HG03196 (cell line): Measurements from ENCODE around the gene ZAP70.
"Not testable (repeated sequence)": the region's sequence is repeated elsewhere in the genome, so short reads cannot be mapped to it uniquely, and the experiment has no call there.

Experiments
- ATAC-seq: cut with Tn5 transposase; IDR thresholded peaks from one replicate; pipeline ENCODE4 v1.9.1; 2021; ENCODE audit not compliant: unreplicated experiment

ZAP70 gene

DNA sequence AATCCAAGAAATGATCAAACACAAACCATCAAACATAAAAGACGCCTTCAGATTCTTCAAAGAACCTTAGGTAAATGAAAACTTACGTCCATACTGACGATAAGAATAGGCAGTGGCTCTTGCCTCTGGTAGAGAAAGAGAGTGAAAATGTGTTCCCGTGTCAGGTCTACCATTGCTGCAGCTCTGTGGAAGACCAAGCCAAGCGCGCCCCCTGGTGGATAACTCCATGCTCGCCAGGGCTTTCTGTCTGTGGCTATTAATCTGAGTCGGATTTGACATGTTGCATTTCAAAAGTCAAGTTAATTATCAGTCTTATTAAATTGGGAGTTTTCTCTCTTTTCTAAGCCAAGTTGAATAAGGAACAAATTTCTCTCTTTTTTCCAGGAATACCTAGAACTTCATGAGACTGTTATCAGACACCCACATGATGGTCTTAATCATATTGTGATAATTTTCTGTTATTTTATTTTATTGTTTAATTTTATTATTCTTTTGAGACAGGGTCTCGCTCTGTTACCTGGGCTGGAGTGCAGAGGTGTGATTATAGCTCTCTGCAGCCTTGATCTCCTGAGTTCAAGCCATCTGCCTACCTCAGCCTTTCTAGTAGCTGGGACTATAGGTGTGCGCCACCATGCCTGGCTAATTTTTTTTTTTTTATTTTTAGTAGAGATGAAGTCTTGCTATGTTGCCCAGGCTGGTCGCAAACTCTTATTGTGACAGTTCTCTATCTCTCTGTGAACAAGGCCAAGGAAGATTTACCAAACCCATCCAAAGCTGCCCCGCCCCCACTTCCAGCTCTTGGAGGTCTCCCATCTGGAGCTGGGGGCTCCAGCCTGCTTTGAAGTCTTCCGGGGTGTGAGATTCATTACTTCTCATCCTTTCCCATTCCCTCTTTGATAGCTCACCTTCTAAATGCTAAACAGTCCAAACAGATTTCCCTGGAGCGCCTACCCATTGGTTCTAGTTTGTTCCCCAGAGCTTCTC, 15.8 kb upstream of the ZAP70 start:
- peak; percentile 66 for ATAC-seq

DNA sequence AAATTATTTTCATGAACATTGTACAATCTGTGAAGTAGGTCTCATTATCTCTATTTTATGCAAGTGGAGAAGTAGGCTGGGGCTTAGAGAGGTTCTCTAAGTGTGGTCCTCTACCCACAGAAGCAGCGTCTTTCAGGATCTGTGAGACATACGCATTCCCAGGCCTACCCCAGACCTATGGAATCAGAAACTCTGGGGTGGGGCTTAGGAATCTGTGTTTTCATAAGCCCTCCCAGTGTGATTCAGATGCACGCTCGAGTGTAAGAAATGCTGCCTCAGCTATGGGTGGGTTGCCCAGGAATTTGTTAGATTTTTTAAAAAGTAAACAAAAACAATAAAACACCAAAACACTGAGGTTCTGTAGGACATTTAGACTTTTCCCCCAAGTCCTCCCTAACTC, 14.8 kb upstream of the ZAP70 start:
- ATAC-seq: no peak

DNA sequence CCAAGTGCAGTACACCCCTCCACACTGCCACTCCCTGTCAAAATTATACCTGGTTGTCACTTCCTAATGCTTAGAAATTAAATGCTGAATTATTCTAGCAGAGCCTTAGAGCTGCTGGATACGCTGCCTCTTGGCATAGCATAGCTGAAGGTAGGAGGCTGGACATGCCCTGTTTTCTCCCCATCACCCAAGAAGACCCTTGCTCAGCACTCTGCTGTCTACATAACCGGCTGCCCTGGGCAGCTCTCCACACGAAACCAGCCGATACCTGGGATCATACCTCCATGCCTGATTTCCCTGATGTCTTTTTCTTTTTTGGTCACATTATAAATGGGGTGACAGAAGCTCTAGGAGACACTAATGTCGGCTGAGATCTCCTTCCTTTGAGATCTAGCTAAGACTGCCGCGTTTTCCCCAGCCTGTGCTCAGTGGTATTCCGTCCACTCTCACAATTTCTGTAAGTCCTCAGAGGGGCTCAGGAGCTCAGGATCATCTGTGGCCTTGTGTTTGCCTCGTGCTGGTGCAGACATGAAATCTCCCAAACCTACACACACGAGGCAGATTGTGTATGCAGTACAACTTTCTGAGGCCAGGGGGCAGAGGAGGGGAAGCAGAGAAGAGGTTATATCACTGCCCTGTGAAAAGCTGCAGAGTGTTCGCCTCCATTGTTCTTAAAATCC, 13.5 kb upstream of the ZAP70 start:
- no peak for ATAC-seq

DNA sequence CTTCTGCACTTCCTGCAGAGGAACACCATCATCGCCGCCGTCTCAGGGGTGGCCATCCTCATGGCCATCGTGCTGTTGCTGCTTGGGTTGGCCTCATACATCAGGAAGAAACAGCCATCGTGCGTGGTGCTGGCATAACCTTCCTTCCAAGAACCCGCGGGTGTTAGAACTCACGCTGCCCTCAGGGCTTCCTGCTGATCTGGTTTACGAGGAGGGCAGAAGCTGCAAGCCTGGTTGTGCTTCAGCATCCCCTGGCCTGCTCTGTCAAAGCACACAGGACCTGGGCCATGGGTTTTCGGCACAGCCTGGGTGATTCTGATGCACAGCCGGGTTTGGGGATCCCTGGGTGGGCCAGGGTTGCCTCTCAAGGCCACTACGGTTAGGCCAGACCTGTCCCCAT, 12.2 kb upstream of the ZAP70 start:
- no peak for ATAC-seq

DNA sequence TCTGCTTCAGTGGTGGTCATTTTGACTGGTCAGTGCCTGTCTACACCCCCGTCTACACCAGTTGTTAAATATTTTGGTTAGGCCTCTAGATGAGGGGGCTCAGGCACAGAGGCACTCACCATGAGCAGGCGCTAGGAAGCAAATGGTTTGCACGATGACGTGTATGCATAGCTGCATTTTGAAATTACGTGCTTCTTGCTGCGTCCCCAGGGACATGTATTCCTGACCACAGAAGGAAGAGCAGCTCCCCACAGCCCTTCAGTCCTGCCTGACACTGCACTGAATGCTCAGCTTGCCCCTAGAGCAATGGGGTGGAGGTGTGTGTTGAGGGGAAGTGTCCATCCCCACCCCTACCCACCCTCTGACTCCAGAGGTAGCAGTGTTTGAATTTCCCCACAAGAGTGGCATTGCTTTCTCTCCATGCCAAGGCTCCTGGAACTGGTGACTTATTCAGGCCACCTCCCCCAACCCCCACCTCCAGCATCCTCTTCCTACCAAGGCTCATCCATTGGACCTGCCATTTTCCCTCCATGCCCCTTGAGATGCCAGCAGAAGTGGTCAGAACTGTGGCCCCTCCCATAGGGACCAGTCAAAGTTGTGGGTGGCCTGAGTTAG, 11.4 kb upstream of the ZAP70 start:
- ATAC-seq: no peak

DNA sequence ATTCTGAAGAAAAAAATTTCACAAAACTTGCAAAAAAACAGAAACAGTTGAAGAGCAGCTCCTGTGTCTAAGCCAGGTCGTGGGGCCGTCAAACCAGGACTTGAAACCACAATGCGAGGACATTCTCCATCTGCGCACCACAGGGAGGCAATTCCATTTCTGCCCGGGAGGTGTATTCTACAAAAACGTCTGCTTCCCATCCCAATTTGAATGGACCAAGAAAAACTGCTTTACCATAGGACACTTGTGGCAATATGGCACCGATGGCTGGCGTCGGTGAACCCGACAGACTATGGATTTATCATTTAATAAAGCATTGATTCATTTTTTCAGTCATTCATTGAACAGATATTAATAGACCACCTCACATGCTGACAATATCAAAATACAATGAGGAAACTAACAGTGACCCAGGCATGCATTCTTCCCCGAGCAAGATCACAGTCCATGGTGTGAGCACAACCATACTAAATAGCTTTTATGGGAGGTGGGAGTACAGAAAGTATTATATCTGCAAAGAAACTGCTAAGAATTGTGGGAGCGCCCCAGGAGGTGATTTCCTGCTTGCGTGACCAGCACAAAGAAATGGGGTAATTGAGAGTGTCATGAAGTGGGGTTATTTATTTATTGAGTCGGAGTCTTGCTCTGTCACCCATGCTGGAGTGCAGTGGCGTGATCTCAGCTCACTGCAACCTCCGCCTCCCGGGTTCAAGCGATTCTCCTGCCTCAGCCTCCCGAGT, 10.5 kb upstream of the ZAP70 start:
- ATAC-seq: no peak

DNA sequence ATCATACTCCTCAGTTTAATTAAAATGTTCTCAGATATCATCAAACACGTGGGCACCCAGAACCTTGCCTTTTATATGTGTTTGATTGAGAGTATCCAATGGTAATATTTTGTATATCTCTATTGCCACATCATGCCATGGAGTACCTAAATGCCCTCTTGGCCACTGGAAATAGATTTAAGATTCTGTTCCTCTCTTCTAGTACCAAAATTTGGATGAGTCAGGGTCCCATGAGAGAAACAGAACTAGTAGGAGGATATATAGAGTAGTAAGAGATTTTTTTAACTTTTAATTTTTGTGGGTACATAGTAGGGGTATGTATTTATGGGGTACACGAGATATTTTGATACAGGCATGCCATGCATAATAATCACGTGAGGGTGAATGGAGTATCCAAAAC, 9.6 kb upstream of the ZAP70 start:
- ATAC-seq: no peak

DNA sequence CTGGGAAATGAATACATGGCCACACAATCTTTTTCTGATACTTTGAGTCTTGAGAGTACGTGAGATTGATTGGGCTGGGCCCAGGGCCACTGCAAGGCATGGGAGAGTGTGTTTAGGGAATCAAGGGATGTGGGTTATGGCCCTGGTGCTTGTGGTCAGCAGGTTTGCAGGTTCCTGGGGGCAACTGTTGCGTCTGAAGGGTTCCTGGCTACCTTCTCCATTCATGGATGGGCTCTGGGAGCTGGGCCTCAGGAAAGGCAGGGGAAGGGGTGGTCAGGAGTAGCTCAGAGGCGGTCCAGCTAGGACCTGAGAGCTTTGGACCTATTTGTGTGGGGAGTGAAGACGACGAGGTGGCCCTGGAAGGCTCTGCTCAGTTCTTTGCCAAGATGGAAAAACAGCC, 8.4 kb upstream of the ZAP70 start:
- ATAC-seq: no peak

DNA sequence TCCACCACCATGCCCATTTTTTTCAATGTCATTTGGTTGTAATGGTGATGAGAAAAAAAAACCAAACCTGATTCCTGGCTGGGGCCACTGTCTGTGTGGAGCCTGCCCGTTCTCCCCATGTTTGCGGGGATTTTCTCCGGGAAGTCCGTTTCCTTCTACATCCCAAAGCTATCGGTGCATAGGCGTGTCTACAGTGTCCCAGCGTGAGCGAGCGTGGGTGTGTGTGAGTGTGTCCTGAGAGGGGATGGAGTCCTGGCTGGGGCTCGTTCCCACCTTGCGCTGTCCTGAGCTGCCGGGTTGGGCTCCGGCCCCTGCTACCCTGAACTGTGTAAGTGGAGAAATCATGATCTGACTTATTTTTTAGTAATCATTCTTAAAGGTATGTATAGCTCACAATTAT, 7.3 kb upstream of the ZAP70 start:
- no peak for ATAC-seq

DNA sequence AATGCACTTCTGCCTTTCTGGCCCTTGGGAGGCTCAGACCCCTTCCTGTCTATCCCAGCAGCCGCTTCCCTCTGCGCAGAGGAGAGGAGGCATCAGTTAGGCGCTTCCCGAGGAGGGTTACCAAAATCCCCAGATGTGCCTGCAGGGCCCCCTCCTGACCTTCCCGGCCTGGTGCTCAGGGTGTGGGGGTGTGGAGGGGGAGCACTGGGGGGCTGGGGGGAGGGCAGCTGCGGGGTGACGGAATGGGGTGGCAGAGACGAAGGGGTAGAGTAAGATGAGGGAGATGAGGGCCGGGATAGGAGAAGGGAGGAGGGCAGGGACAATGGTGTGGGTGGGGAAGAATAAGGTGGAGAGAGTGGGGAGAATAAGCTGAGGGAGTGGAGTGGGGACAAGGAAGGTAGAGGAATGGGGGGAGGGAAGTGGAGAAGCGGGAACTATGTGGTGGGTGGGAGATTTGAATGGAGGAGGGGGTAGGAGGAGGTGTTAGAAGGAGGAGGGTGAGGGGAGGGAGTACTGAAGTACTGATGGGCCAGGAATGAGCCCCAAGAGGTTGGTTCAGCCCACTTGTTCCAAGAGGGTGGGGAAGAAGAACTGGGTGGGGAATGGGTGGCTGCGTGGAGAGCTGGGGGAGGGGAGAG, 6.5 kb upstream of the ZAP70 start:
- ATAC-seq: no peak

DNA sequence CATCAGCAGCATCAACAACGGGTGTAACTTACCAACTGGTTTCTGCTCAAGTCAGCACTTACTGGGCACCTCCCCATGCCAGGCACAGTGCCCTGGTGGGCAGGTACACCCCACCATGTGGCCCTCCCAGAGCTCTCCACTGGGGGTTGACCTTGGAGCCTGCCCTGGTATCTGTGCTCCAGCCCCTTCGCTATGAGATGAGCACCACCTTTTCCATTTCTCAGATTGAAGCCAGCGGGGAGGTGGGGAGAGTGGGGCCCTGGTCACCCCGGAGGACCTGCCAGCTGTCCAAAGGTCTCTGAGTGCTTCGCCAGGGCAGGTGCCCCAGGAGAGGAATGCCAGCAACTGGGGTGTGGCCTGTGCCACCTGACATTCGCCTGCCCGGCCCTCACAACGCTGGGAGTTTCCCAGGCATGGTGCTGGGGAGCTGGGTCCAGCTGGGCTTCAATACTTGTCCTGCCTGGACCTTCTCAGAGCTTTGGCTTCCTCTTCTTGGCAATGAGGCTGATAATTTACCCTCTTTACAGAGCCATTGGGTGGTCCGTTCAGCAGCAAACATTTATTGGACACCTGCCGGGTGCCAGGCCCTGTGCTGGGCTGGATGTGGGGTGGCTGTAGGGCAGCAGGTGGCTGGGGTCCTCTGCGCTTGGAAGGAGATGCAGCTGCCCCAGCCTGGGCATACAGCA, 5.9 kb upstream of the ZAP70 start:
- ATAC-seq: no peak

DNA sequence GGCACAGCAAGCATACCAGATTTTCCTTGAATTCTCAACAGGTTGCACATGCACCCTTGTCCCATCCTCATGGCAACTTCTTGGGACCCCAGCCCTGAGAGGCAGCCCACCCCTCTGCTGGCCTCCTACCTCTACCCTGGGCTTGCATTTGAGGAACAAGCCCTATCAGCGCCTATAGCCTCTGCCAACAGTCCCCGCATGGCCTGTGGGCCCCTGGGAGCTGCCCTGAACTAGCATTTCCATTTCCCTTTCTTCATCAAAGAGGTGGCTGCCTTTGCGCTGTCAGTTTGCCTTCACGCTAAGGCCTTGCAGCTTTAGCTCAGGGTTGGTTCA, 5.4 kb upstream of the ZAP70 start:
- no peak for ATAC-seq

DNA sequence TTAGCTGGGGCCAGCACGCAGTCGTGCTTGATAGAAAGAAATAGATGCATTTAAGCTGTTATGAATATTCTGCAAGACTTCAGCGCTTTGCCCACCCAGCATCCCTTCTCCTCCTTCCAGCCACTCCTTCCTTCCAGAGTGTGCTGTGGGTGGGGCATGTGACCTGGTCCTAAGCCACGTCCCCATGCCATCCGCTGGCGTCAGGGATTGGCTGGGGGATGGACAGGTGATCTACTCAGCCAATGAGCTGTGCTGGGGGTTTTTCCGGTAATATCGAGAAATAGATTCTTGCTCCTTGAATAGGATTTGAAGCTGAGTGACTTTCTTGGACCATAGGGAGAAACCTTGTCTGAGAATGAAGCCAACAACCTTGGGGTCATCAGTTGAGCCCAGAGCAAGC, 4.8 kb upstream of the ZAP70 start:
- ATAC-seq: no peak

DNA sequence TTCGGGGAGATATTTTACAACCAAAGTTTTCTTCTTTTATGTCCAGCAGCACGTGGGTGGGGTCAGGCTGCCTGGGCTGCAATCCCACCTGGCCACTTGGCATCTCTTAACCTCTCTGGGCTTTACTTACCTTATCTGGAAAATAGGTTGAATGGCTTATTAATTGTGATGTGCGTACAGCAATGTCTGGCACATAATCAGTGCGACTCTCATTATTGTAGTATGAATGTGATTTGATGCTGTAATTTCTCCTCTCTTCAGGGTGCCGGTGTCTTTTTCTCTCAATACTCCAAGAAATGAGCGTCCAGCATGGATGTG, 2.0 kb upstream of the ZAP70 start:
- no peak for ATAC-seq

DNA sequence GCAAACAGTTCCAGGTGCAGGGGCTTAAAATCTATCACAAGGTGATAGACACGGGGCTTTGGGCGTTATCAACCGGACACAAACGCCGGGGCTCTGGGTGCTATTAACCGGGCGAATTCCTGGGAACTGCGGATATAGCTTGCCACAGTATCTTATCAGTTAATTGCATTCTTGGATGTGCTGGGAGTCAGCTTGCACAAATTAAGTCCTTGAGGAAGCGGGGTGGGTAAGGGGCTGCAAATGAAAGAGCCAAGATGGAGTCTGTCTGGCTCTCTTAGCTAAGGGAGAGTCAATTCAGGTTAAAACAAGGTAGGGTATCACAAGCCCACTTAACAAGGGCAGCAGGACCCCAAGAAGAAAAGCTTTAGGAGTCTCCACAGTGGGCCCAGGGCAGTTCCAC, 1.2 kb upstream of the ZAP70 start:
- ATAC-seq: not testable (repeated sequence)

DNA sequence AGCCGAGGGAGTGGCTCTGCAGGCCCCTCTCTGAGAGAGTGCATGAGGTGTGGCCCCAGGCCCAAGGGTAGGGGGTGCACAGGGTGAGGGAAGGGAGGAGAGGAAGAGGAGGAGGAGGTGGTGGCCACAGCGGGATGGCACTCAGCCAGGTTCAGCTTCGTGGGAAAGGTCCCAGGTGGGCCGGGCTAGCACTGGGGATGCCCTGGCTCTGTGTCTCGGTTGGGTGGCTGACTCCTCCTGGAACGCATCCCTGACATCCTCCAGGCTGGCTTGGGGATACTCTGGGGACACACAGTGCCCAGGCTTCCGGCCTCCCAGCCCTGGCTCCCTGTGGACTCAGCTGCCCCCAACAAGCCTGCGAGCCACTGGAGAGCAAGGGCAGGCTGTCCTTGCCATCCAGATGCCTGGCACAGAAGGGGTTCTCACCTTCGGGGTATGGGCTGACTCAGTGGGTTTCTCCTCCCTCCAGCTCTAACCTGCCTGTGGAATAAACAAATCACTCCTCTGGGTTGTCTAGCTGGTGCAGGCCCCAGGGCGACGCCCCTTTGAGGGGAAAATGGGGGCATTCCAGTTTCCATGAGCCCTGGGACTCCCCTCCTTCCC, 582 bp upstream of the ZAP70 start:
- no peak for ATAC-seq

DNA sequence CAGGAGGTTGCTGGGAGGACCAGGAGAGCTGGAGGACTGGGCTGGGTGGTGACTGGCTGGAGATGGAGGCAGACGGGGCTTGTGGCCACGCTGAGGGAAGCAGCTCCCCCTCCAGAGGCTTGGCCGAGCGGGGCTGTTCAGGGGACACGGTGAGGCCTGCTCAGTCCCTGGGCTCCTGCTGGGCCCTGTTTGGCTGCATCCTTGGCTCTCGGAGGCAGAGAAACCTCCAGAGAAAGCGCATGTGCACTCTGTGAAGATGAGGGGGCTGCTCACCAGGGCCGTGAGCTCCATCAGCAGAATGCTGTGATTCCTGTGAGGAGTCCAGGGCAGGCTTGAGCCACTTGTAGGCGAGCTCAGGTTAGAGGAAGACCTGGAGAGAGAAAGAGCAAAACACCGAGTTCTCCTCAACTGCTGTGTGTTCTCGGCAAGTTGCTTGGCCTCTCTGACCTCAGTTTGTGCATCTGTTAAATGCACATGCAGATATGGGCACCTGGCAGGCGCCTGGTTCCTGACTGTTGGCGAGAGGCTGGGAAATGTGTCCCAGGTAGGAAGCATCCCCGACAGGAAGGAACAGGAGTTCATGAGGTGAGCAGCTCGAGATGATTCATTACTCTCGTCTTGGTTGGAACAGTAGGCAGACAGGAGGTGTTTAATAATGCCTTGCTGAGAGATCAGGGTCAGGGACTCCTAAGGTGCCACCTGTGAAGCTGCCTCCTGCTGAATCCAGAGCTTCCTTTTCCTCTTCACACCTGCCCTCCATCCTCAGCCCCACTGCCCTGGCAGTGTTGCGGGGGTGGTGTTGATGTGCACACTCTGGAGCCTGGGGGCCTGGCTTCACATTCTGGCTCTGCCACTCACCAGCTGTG, 941 bp downstream of the ZAP70 start:
- ATAC-seq: no peak

DNA sequence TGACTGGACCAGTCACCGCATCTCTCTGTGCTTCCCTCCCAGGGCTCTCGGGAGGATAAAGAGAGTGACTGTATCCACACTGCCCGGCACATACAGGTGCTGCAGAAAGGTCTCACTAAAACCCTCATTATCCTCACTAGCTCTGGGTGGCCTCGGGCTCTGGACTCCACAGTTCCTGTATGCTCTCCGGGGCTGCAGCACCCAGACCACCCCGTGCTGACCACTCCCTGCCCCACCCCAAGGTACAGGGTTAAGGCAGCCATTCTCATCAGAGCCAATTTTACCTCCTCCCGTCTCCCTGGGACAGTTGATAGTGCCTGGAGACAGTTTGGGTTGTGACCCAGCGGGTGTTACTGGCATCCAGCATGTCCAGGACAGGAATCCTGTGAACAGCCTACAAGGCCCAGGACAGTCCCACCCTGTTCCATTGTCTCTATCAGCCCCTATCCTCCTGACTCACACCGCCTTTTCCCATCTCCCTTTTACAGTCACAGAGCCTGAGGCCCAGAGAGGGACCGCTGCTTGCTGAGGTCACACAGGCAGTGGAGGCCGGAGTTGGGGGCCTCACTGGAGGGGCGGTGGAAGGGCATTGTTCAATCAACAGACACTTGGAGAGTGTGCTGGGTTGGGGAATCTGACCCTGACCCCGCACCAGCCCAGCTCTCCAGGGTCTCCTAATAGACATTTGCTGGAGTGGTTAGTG, 1.7 kb downstream of the ZAP70 start:
- ATAC-seq: no peak
